Measurements from ENCODE around the gene MAD1L1.
"Not testable (repeated sequence)": the region's sequence is repeated elsewhere in the genome, so short reads cannot be mapped to it uniquely, and the experiment has no call there.

The MAD1L1 gene

DNA sequence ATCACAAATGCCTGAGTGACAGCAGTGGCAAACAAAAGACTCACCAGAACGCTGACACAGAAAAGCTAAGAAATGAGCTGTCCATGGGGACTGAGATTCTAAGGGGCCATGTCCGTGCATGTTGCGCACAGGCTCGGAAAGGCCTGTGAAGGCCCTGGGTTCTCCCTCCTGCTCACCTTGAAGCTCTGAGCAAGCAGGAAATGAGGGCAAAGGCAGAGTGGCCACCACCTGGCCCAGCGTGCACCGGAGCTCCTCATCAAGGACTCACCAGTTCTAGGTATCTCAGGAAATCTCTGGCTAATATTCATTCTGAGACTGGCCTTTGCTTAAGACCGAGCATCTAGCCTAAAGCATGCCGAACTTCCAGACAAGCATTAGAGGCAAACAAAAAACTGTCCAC is 52.7 kb downstream of the MAD1L1 start:
- DNase-seq: no peak

- no peak for DNase-seq
Measured at GRCh38 chr7:2175514-2175913, 57.2 kb downstream of the MAD1L1 start.

- no peak for DNase-seq
Measured at GRCh38 chr7:2175091-2175490, 57.7 kb downstream of the MAD1L1 start.

- DNase-seq: no peak
Measured at GRCh38 chr7:2173189-2173827, 59.4 kb downstream of the MAD1L1 start.

DNA sequence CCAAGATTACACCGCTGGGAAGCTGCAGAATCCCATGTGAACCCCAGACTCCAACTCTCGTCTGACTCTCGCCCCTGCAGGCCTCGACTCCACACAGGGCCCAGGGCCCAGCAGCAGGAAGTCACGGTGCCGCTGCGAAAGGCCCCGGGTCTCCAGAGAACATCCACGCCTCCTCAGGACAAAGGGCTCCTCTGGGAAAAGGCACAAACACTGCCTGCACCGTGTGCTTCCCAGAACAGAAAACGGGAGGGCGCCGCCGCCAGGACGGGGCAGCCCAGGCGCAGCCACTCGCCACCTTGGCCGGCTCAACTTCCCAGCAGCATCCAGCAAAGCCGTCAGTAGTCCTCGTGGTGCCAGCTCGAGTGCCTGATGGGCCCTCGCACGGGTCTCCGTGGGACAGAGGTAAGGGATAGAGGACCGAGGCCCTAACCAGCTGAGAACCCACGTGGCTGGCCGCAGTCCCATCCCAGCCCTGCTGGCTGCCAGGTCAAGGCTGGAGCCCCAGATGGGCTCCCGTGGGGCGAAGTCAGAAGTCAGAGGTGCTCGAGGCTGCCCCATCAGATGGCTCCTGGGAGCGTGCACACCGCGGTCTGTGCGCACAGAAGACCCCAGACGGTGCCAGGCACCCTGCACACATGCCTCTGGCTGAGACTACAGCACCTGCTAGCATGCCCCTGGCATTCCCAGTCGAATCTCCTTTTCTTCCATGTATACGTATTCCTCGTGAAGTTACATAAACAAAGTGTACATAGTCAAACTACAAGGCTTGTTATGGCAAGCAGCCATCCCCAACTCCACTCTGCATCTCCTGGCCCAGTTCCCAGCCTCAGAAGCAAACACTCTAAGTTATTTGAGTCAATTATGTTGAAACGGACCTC is 60.2 kb downstream of the MAD1L1 start:
- DNase-seq: peak in 6 of 56 donors; percentile 21 to 55 (median 28)

GRCh38 chr7:2171855-2172254 is 60.9 kb downstream of the MAD1L1 start:
- no peak for DNase-seq

DNA sequence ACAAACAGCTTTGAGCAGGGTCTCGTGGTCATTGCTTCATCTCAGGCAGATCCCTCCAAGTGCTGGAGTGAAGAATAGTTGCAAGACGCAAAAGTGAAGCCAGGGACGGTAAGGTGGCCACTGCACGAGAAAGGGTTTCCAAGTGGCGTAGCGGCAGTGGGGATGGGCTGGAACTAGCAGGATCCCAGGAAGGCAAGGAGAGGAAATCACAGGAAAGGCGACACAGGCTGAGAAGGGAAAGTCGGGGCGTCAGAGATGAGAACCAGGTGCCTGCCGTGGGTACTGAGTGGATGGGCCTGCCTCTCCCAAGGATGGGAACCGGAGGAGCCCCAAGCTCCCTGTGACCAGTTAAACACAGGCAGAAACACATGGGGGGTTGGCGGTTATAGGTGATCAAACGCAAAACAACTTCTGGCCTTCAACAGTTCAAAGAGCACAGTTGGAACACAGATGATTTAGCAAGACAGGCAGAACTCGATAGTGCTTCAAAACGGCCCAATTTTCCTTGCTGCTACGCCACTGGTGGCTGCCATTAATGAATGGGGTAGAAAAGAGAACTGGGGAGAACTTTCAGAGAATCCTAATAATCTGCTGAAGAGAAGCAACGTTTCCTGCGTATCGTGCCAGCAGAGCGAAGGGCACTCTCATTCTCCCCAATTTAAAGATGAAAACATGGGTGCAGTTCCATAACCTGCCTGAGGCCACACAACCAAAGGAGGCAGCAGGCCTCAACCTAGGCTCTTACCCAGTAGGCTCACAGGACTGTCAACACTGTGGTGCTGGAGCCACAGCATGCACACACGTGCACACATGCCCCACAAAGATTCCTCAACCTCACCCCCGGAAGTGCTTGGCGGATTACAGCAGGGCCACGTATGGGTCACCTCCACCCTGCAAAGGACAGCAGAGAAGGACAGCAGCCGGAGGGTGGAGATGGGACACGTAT is 61.9 kb downstream of the MAD1L1 start:
- DNase-seq: no peak

DNA sequence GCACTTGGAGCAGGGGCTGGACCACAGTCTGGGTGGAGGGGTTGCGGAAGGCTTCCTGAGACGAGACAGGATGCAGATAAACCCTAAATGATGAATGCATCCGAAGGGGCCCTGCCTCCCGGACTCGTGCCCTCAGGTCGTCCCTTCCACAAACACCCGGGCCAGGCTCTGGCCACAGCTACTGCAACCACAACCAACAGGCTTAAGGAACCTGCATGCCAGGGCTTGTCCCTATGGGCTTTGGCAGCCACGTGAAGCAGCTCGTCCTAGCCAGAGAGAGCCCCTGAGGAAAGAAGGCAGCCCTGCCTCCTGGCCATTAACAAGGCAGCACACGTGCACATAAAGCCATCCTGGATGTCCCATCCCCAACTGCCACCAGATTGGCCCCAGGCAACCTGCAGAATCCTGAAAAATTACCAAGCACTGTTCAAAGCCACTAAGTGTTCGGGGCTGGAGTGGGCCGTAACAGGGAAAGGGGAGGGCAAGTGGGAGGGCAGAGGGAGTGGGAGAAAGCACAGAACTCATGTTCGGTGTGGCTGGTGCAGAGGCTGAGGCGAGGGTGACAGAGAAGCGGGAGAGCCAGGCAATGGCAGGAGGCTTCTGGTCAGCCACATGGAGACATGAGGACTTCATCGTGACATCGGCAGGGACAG is 62.7 kb downstream of the MAD1L1 start:
- no peak for DNase-seq

DNA sequence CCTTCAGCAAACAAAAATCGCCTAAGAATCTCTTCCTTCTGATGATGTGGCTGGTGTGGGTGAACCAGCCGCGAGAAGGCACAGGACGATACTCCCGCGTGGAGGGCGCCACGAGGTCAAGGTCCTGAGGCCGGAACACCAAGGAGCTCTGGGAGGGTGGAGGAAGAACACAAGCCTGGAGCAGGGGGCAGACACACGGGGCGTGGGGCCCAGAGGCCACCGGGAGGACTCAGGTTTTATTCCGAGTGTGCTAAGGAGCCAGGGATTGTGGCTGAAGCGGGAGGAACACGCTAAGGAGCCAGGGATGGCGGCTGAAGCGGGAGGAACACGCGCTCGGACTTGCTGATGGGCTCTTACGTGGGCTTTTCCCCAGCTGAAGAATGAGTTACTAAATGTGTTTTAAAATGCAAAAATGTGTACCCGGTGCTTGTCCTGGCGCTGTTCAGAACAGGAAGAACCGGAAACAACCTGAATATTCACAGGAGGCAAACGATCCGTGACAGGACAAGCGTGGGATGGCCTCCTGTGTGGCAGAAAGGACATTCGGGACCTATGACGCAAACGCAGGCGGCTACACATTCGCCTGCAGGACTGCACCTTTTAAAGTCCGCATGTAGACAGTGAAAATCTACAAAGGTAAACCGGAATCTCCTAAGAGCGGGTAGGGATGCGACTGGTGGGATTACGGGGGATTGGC is 64.0 kb downstream of the MAD1L1 start:
- DNase-seq: no peak

DNA sequence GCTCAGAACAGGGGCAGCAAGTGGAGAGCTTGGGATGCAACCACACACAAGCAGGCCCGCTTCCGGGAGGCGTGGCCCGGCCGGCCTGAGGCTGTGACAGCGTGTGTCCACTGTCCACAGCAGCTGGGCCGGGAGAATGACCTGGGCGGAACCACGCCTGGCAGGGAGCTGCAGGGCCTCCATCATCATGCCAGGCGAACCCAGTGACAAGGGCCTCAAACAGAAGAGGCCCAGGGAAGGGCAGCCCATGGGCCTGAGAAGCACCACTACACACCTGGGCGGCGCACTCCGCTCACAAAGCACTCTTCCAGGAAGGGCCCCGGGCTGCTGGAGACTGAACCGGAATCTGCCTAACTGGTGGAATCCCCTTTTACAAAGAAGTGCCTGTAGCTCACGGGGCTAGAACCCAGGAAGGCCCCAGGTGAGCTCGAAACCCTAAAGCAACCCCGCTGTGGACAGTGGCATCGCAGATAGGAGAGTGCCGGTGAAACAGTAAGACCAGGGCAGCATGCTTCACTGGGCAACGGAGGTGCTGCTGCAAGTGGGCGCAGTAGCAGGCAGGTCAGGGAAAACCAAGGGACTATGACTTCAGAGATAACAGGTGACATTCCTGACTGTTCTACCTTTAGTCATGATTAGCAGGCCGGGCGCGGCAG is 66.0 kb downstream of the MAD1L1 start:
- peak in 38 of 56 donors; percentile 24 to 80 (median 52) for DNase-seq

DNA sequence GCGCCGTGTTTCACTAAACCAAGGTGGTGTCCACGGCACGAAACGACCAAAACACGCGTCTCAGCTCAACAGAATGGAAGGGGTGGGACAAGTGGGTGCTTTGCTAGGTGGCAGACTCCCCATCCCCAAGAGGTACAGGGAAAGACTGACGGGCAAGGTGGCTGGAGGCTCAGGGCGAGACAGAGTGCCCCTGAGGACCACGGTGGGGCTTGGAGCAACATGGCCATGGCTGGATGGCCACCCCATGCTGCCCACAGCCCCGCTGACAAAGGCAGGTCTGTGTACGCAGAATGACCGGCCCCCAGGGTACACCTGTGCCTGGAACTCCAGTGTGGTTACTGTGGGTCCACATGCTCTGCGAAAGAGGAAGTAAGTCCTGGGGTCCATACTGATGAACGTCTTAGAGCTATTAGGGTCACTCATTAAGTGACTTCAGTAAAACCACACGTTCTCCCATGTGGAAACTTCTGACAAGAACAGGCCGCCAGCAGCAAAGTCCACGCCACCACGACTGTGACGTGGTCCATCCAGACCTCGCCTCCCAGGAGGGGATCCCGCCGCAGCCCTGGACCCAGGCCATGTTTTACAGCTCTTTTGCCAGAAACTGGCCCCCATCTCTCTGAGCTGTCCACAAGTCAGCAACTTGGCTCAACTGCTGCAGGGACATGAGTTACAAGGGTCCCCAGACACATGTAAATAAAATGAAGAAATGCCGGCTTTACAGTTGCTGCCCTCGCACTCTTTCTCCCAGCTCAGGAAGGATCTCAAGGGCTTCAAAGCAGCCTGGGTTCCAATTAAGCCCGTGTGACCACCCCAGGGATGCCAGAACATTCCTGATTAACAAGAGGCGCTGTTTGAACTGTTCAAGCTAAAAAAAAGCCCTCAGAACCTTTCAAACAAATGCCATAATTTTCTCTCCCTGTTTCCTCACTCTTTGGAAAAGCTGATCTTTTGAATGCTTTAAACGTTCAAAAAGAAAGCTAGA is 66.8 kb downstream of the MAD1L1 start:
- DNase-seq: peak in 1 of 56 donors; percentile 35

DNA sequence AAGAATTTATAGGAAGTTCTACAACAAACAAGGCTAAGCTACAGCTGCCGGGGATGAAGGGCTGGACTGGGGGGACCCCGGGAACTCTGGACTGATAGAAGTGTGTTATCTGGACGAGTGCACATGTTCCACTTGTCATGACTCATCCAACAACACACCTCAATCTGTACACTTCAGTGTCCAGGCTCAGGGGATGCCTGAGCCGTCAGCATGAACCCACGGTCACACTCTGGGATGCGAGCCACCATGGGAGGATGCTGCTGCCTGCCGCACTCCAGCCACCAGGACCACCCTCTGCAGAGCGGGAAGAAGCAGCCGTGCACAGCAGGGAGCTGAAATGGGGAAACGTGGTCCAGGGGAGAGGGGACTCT is 67.5 kb downstream of the MAD1L1 start:
- DNase-seq: no peak

- DNase-seq: no peak
Measured at GRCh38 chr7:2164646-2165045, 68.1 kb downstream of the MAD1L1 start.

- DNase-seq: no peak
Measured at GRCh38 chr7:2163600-2164555, 68.9 kb downstream of the MAD1L1 start.

DNA sequence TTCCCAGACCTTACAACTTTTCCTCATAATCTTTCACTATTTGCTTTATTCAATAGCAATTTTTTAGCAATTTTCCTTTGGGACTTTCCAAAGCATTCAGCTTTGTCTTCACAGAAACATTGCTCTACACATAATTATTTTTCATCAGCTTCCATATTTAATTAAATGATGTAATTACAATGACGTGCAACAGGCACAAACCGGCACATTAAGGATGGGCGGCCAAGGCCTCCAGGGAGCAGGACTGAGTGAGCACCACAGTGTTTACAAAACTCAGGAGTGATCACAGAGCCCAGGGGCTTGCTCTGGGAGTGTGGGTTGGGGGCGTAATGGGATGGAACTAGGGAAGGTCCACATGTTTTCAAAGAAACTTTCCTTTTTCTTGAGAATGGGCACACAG is 69.8 kb downstream of the MAD1L1 start:
- no peak for DNase-seq

GRCh38 chr7:2162004-2162902 is 70.5 kb downstream of the MAD1L1 start:
- DNase-seq: not testable (repeated sequence)

DNA sequence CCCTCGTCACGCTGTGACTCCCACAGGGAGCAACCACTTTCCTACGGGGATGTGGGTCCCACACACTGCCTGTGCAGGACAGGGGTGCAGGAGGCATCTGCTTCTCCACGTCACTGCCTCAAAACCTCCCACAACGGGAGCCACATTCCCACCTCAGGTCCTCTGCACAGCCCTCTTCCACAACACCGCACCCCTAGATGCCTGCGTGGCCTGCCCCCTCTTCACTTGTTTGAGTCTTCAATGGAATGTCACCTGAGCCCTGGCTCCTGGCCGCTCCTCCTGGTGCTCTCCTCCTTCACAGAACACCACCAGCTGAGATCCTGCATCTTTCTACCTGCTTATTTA is 73.6 kb downstream of the MAD1L1 start:
- no peak for DNase-seq
